ENCODE data around the gene ABCC10. TPM values are rescaled to one million over a fixed set of nuclear protein-coding genes. Genes with fewer than 3 reads are reported as not detected.

The ABCC10 gene
- total and polyA plus RNA-seq, 9 donors = 8.9 to 34.9 (median 21.1) TPM

DNA sequence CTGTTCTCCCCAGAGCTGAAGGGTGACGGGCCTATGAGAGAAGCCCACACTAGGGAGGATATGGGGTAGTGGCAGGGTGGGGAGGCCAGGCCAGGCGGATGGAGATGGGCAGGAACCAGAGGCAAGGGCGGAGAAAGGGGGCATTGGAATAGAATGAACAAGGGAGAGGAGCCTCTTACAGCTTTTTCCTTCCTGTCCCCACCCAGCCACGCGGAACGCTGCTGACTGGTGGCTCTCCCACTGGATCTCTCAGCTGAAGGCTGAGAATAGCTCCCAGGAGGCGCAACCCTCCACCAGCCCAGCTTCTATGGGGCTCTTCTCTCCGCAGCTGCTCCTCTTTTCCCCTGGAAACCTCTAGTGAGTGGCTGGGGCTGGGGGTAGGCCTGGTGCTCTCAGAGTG is 17.2 kb downstream of the ABCC10 start:
- WGBS, 3 donors = 88 to 92% (median 92%) methylated on average over 8 of the region's 8 CpGs
- TF ChIP-seq EP300 (IDR thresholded peaks at IDR 0.05) (no peak), POLR2A (IDR thresholded peaks at IDR 0.05) (no peak)
- TF ChIP-seq, protein P1, sequence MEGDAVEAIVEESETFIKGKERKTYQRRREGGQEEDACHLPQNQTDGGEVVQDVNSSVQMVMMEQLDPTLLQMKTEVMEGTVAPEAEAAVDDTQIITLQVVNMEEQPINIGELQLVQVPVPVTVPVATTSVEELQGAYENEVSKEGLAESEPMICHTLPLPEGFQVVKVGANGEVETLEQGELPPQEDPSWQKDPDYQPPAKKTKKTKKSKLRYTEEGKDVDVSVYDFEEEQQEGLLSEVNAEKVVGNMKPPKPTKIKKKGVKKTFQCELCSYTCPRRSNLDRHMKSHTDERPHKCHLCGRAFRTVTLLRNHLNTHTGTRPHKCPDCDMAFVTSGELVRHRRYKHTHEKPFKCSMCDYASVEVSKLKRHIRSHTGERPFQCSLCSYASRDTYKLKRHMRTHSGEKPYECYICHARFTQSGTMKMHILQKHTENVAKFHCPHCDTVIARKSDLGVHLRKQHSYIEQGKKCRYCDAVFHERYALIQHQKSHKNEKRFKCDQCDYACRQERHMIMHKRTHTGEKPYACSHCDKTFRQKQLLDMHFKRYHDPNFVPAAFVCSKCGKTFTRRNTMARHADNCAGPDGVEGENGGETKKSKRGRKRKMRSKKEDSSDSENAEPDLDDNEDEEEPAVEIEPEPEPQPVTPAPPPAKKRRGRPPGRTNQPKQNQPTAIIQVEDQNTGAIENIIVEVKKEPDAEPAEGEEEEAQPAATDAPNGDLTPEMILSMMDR (IDR thresholded peaks at IDR 0.05) = no peak
- Histone ChIP-seq H3K27me3 (no peaks in the 10 kb centered on the region), H3K27ac (no peak overlapping the region), H3K4me3 (no peak overlapping the region), H3K9me3 (no peaks in the 10 kb centered on the region), H3K4me1 (ENCODE audit: insufficient read depth) (no peaks in the 10 kb centered on the region), H3K36me3 (no peaks in the 10 kb centered on the region)
- no peak for DNase-seq
- intact Hi-C loops (cut with DNase I) = no loop called here

DNA sequence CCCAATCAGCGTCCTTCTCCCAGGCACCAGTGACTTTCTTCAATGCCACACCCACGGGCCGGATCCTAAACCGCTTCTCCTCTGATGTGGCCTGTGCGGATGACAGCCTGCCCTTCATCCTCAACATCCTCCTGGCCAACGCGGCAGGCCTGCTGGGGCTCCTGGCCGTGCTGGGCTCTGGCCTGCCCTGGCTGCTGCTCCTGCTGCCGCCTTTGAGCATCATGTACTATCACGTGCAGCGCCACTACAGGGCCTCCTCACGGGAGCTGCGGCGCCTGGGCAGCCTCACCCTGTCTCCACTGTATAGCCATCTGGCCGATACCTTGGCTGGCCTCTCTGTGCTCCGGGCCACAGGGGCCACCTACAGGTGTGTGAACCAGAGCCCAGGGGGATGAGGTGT is 18.2 kb downstream of the ABCC10 start:
- Histone ChIP-seq H3K36me3 (no peaks in the 10 kb centered on the region), H3K4me3 (no peak overlapping the region), H3K4me1 (ENCODE audit: insufficient read depth) (no peaks in the 10 kb centered on the region), H3K9me3 (no peaks in the 10 kb centered on the region), H3K27me3 (no peaks in the 10 kb centered on the region), H3K27ac (no peak overlapping the region)
- 87 to 91% (median 90%) methylated on average over 16 of the region's 16 CpGs for WGBS, 3 donors
- TF ChIP-seq, protein P1 (IDR thresholded peaks at IDR 0.05) = no peak
- TF ChIP-seq EP300 (IDR thresholded peaks at IDR 0.05) = no peak
- no peak for TF ChIP-seq POLR2A (IDR thresholded peaks at IDR 0.05)
- no peak for DNase-seq
- intact Hi-C loops (cut with DNase I) = no loop called here

DNA sequence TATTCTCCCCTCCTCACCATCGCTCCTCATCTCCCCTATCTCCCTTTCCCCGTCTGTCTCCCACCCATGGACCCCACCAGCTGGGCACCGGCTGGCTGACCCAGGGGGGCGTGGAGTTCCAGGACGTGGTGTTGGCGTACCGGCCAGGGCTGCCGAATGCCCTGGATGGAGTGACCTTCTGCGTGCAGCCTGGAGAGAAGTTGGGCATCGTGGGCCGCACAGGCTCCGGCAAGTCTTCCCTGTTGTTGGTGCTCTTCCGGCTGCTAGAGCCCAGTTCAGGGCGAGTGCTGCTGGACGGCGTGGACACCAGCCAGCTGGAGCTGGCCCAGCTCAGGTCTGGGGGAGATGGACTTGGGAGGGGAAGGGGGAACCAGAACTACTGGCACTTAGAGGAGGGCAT is 20.3 kb downstream of the ABCC10 start:
- WGBS, 3 donors = 81 to 91% (median 84%) methylated on average over 16 of the region's 16 CpGs
- intact Hi-C loops (cut with DNase I) = no loop called here

DNA sequence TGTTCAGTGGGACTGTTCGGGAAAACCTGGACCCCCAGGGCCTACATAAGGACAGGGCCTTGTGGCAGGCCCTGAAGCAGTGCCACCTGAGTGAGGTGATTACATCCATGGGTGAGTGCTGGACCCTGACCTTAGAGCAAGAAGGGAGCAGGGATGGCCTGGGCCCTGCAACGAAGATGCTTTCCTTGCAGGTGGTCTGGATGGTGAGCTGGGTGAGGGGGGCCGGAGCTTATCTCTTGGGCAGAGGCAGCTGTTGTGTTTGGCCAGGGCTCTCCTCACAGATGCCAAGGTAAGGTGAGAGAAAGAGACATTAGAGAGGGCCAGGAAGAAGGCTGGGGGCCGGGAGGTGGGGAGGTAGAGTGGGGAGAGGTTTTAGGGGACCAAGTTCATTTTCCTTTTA is 21.6 kb downstream of the ABCC10 start:
- H3K4me3 ChIP-seq = no peak overlapping the region
- 75 to 84% (median 81%) methylated on average over 4 of the region's 4 CpGs for WGBS, 3 donors
- intact Hi-C loops (cut with DNase I) = no loop called here
- no peaks in the 10 kb centered on the region for H3K4me1 ChIP-seq (ENCODE audit: insufficient read depth)
- H3K9me3 ChIP-seq = no peaks in the 10 kb centered on the region
- no peaks in the 10 kb centered on the region for H3K36me3 ChIP-seq
- TF ChIP-seq EP300 (IDR thresholded peaks at IDR 0.05) (no peak), POLR2A (IDR thresholded peaks at IDR 0.05) (no peak)
- TF ChIP-seq, protein P1 (IDR thresholded peaks at IDR 0.05) = no peak
- no peaks in the 10 kb centered on the region for H3K27me3 ChIP-seq
- DNase-seq = no peak
- H3K27ac ChIP-seq = no peak overlapping the region

More for the DNA sequence above, 20.3 kb downstream of the ABCC10 start:
- no peaks in the 10 kb centered on the region for H3K36me3 ChIP-seq
- no peak for DNase-seq
- TF ChIP-seq EP300 (IDR thresholded peaks at IDR 0.05) (no peak), POLR2A (IDR thresholded peaks at IDR 0.05) (no peak)
- TF ChIP-seq, protein P1 (IDR thresholded peaks at IDR 0.05) = no peak
- no peak overlapping the region for H3K4me3 ChIP-seq
- no peaks in the 10 kb centered on the region for H3K27me3 ChIP-seq
- no peaks in the 10 kb centered on the region for H3K4me1 ChIP-seq (ENCODE audit: insufficient read depth)
- H3K27ac ChIP-seq = no peak overlapping the region
- no peaks in the 10 kb centered on the region for H3K9me3 ChIP-seq

Measured in ovary (tissue), 9 donors.